ENCODE results near the gene HTR5A.

Gene HTR5A

DNA sequence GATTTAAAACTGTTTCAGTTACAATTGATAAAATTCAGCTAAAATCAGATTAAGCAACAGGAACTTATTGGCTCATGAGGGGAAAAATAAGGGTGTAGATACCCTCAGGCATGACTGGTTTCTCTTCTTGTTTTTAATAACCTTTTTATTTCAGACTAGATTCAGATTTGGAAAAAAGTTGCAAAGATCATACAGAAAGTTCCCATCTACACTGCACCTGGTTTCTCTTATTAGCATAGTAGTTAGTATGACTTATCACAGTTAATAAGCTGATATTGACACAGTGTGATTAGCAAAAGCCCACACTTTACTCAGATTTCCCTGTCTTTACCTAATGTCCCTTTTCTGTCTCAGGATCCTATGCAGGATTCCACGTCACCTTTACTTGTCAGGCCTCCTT lies 53.3 kb downstream of the HTR5A start:
- no peaks in the 10 kb centered on the region for H3K36me3 ChIP-seq (ENCODE audit: control insufficient read depth in 2 of 2, insufficient read depth in 1 of 2, low read length in 2 of 2)
- no peaks in the 10 kb centered on the region for H3K9me3 ChIP-seq (ENCODE audit: control insufficient read depth, insufficient read depth, low read depth, low read length)
- no peak overlapping the region for H3K27ac ChIP-seq (ENCODE audit: extremely low read depth, low read depth, low read length)
- TF ChIP-seq ZIC2 (tag by site-specific recombination; IDR thresholded peaks at IDR 0.05) (no peak), ZNF837 (tag by site-specific recombination; IDR thresholded peaks at IDR 0.05) (no peak), ZNF791 (tag by site-specific recombination; IDR thresholded peaks at IDR 0.05) (no peak), ZNF747 (tag by site-specific recombination; IDR thresholded peaks at IDR 0.05) (no peak), ZNF776 (tag by site-specific recombination; IDR thresholded peaks at IDR 0.05; ENCODE audit: borderline replicate concordance) (no peak), ZNF211 (tag by site-specific recombination; IDR thresholded peaks at IDR 0.05; ENCODE audit: low read depth) (no peak), ZBTB21 (tag by site-specific recombination; IDR thresholded peaks at IDR 0.05) (no peak), ZNF626 (tag by site-specific recombination; IDR thresholded peaks at IDR 0.05) (no peak), ZNF391 (tag by site-specific recombination; IDR thresholded peaks at IDR 0.05; ENCODE audit: borderline replicate concordance, low read depth) (no peak), KLF9 (tag by site-specific recombination; IDR thresholded peaks at IDR 0.05; ENCODE audit: low read depth) (no peak), GLIS2 (tag by site-specific recombination; IDR thresholded peaks at IDR 0.05) (no peak), ZNF610 (tag by site-specific recombination; IDR thresholded peaks at IDR 0.05; ENCODE audit: borderline replicate concordance) (no peak), ZNF624 (tag by site-specific recombination; IDR thresholded peaks at IDR 0.05) (no peak), TCF7L2 (IDR thresholded peaks at IDR 0.05; ENCODE audit: borderline replicate concordance, low read depth, low read length) (no peak), BCL11A (tag by site-specific recombination; IDR thresholded peaks at IDR 0.05; ENCODE audit: low read depth) (no peak)
- TF ChIP-seq, protein P1, sequence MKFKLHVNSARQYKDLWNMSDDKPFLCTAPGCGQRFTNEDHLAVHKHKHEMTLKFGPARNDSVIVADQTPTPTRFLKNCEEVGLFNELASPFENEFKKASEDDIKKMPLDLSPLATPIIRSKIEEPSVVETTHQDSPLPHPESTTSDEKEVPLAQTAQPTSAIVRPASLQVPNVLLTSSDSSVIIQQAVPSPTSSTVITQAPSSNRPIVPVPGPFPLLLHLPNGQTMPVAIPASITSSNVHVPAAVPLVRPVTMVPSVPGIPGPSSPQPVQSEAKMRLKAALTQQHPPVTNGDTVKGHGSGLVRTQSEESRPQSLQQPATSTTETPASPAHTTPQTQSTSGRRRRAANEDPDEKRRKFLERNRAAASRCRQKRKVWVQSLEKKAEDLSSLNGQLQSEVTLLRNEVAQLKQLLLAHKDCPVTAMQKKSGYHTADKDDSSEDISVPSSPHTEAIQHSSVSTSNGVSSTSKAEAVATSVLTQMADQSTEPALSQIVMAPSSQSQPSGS (tag by site-specific recombination; IDR thresholded peaks at IDR 0.05; ENCODE audit: low read depth) = no peak
- TF ChIP-seq, protein P2, sequence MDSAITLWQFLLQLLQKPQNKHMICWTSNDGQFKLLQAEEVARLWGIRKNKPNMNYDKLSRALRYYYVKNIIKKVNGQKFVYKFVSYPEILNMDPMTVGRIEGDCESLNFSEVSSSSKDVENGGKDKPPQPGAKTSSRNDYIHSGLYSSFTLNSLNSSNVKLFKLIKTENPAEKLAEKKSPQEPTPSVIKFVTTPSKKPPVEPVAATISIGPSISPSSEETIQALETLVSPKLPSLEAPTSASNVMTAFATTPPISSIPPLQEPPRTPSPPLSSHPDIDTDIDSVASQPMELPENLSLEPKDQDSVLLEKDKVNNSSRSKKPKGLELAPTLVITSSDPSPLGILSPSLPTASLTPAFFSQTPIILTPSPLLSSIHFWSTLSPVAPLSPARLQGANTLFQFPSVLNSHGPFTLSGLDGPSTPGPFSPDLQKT (IDR thresholded peaks at IDR 0.05; ENCODE audit: borderline replicate concordance, low read depth, low read length) = no peak
- TF ChIP-seq, protein P3, sequence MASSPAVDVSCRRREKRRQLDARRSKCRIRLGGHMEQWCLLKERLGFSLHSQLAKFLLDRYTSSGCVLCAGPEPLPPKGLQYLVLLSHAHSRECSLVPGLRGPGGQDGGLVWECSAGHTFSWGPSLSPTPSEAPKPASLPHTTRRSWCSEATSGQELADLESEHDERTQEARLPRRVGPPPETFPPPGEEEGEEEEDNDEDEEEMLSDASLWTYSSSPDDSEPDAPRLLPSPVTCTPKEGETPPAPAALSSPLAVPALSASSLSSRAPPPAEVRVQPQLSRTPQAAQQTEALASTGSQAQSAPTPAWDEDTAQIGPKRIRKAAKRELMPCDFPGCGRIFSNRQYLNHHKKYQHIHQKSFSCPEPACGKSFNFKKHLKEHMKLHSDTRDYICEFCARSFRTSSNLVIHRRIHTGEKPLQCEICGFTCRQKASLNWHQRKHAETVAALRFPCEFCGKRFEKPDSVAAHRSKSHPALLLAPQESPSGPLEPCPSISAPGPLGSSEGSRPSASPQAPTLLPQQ (tag by site-specific recombination; IDR thresholded peaks at IDR 0.05) = no peak
- POLR2A ChIA-PET = no interaction called here
- H3K4me1 ChIP-seq (ENCODE audit: control insufficient read depth, insufficient read depth, low read length) = no peaks in the 10 kb centered on the region
- H3K4me3 ChIP-seq (ENCODE audit: low read depth, low read length) = no peak overlapping the region
- CTCF ChIA-PET = no interaction called here

DNA sequence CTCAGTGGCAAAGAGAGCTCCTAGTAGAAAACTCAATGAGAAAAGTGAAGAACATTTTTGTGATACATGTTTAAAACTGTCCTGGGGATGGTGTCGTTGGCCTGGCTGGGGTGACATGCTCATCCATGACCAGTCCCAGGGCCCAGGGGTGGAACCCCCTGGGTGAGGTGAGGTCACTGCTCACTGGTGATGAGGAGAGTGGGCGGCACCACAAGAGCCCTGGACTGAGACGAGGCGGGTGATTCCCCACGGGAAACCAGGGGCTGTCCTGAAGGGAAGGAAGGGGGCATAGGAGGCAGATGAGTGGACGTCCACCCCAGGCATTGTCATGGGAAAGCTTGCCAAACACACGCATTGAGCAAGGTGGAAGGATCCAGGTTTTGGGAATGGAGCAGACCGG lies 54.6 kb downstream of the HTR5A start:
- H3K4me3 ChIP-seq (ENCODE audit: low read depth, low read length) = no peak overlapping the region
- ChIA-PET CTCF (interaction anchor here (0.7 kb wide), 1 partner anchor 423 kb away, joined by 3 read pairs; no protein-coding TSS in a partner anchor), POLR2A (no interaction called here)
- TF ChIP-seq ZNF549 (tag by site-specific recombination; IDR thresholded peaks at IDR 0.05) = no peak
- no peak for TF ChIP-seq ZNF239 (tag by site-specific recombination; IDR thresholded peaks at IDR 0.05)
- TF ChIP-seq SP7 (tag by site-specific recombination; IDR thresholded peaks at IDR 0.05) = no peak
- TF ChIP-seq, protein P4, sequence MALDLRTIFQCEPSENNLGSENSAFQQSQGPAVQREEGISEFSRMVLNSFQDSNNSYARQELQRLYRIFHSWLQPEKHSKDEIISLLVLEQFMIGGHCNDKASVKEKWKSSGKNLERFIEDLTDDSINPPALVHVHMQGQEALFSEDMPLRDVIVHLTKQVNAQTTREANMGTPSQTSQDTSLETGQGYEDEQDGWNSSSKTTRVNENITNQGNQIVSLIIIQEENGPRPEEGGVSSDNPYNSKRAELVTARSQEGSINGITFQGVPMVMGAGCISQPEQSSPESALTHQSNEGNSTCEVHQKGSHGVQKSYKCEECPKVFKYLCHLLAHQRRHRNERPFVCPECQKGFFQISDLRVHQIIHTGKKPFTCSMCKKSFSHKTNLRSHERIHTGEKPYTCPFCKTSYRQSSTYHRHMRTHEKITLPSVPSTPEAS (tag by site-specific recombination; IDR thresholded peaks at IDR 0.05) = no peak
- TF ChIP-seq ZNF530 (tag by site-specific recombination; IDR thresholded peaks at IDR 0.05; ENCODE audit: low read depth) = no peak
- TF ChIP-seq OSR2 (tag by site-specific recombination; IDR thresholded peaks at IDR 0.05) = no peak
- TF ChIP-seq, protein P5, sequence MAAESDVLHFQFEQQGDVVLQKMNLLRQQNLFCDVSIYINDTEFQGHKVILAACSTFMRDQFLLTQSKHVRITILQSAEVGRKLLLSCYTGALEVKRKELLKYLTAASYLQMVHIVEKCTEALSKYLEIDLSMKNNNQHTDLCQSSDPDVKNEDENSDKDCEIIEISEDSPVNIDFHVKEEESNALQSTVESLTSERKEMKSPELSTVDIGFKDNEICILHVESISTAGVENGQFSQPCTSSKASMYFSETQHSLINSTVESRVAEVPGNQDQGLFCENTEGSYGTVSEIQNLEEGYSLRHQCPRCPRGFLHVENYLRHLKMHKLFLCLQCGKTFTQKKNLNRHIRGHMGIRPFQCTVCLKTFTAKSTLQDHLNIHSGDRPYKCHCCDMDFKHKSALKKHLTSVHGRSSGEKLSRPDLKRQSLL (tag by site-specific recombination; IDR thresholded peaks at IDR 0.05) = no peak
- no peak for TF ChIP-seq KLF1 (tag by site-specific recombination; IDR thresholded peaks at IDR 0.05)
- TF ChIP-seq GLIS1 (tag by site-specific recombination; IDR thresholded peaks at IDR 0.05) = no peak
- no peak for TF ChIP-seq ZNF677 (tag by site-specific recombination; IDR thresholded peaks at IDR 0.05)
- H3K4me1 ChIP-seq (ENCODE audit: control insufficient read depth, insufficient read depth, low read length) = no peaks in the 10 kb centered on the region
- H3K27ac ChIP-seq (ENCODE audit: extremely low read depth, low read depth, low read length) = no peak overlapping the region
- H3K36me3 ChIP-seq (ENCODE audit: control insufficient read depth in 2 of 2, insufficient read depth in 1 of 2, low read length in 2 of 2) = no peaks in the 10 kb centered on the region
- H3K9me3 ChIP-seq (ENCODE audit: control insufficient read depth, insufficient read depth, low read depth, low read length) = no peaks in the 10 kb centered on the region

All from HEK293 (cell line).